Mesendoderm (in vitro differentiated cells): ENCODE measurements around the gene MYOCOS.

Experiments used
- DNase-seq: peaks from one replicate; pipeline ENCODE4 v3.0.0; 2013
- H2AK5ac ChIP-seq: 2 replicates; pipeline ENCODE4 v1.6.1; 2013; ENCODE audit warnings: low read length, inconsistent platforms
- H2BK120ac ChIP-seq: 2 replicates; pipeline ENCODE4 v1.6.1; 2013; ENCODE audit warnings: low read depth, mild to moderate bottlenecking, low read length, moderate library complexity, mixed read lengths
- H2BK15ac ChIP-seq: replicated peaks from 2 replicates; pipeline ENCODE4 v1.6.1; 2013; ENCODE audit warnings: low read depth, mild to moderate bottlenecking, moderate library complexity
- H2BK5ac ChIP-seq: 2 replicates; pipeline ENCODE4 v1.6.1; 2013; ENCODE audit warnings: low read length, inconsistent platforms
- H3K18ac ChIP-seq: 2 replicates; pipeline ENCODE4 v1.6.1; 2013; ENCODE audit warnings: mild to moderate bottlenecking, low read length, mixed read lengths
- H3K23ac ChIP-seq: one replicate; pipeline ENCODE4 v1.6.1; 2013; ENCODE audit warnings: low read length
- H3K27ac ChIP-seq: 2 replicates; pipeline ENCODE4 v1.5.1; 2013; ENCODE audit warnings: low read depth, mild to moderate bottlenecking, inconsistent platforms, low read length, moderate library complexity
- H3K27me3 ChIP-seq: 2 replicates; pipeline ENCODE4 v1.6.1; 2013; ENCODE audit warnings: low read length, control low read depth, mild to moderate bottlenecking, inconsistent platforms; ENCODE audit not compliant: insufficient read depth, poor library complexity
- H3K36me3 ChIP-seq: 2 replicates; pipeline ENCODE4 v1.6.1; 2013; ENCODE audit warnings: low read length, inconsistent platforms; ENCODE audit not compliant: control insufficient read depth, insufficient read depth
- H3K4ac ChIP-seq: one replicate; pipeline ENCODE4 v1.6.1; 2013; ENCODE audit warnings: low read depth, mild to moderate bottlenecking, low read length, moderate library complexity
- H3K4me1 ChIP-seq: 2 replicates; pipeline ENCODE4 v1.6.1; 2013; ENCODE audit warnings: low read depth, low read length, inconsistent platforms; ENCODE audit not compliant: control insufficient read depth
- H3K4me2 ChIP-seq: 2 replicates; pipeline ENCODE4 v1.6.1; 2013; ENCODE audit warnings: low read length
- H3K4me3 ChIP-seq: 2 replicates; pipeline ENCODE4 v1.5.1; 2013; ENCODE audit warnings: mild to moderate bottlenecking, low read length
- H3K56ac ChIP-seq: one replicate; pipeline ENCODE4 v1.6.1; 2013; ENCODE audit warnings: low read length
- H3K79me1 ChIP-seq: 2 replicates; pipeline ENCODE4 v1.6.1; 2013; ENCODE audit warnings: low read length, inconsistent platforms
- H3K79me2 ChIP-seq: 2 replicates; pipeline ENCODE4 v1.6.1; 2013; ENCODE audit warnings: mild to moderate bottlenecking, low read length; ENCODE audit not compliant: control insufficient read depth, insufficient read depth
- H3K9ac ChIP-seq: 2 replicates; pipeline ENCODE4 v1.6.1; 2013; ENCODE audit warnings: low read length, inconsistent platforms
- H4K5ac ChIP-seq: one replicate; pipeline ENCODE4 v1.6.1; 2013; ENCODE audit warnings: low read length
- H4K8ac ChIP-seq: one replicate; pipeline ENCODE4 v1.6.1; 2013; ENCODE audit warnings: low read depth, mild to moderate bottlenecking, control low read depth, low read length, moderate library complexity
- WGBS: extraction: QIAGEN DNeasy Blood & Tissue Kit; methylation state at CpG from one replicate; pipeline ENCODE4 v1.1.7; 2013; ENCODE audit warnings: low lambda C conversion rate, missing lambda C conversion rate; ENCODE audit not compliant: insufficient coverage; ENCODE audit errors: extremely low coverage; 5-methylcytosine and 5-hydroxymethylcytosine counted together

Gene MYOCOS

DNA sequence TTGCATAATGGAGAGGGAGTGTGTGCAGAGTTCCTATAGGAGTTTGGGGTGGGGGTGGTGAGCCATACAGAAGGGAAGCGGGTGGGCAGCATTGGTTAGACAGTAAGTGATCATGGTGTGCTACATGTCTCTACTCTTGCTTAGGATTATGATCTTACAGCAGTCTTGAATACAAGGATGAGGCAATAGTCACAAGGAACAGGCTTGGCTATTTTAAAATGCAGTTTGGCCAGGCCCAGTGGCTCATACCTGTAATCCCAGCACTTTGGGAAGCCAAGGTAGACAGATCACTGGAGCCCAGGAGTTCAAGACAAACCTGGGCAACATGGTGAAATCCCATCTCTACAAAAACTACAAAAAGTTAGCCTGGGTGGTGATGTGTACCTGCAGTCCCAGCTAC is 18.2 kb downstream of the MYOCOS start:
- Histone ChIP-seq H3K4ac (no peak overlapping the region), H3K4me2 (no peak overlapping the region), H2BK5ac (no peak overlapping the region), H2AK5ac (no peak overlapping the region), H3K79me2 (no peaks in the 10 kb centered on the region), H2BK15ac (no peak overlapping the region), H4K8ac (no peak overlapping the region), H2BK120ac (no peak overlapping the region), H3K18ac (no peak overlapping the region), H3K27me3 (no peaks in the 10 kb centered on the region), H3K9ac (no peak overlapping the region), H3K4me1 (no peaks in the 10 kb centered on the region), H3K36me3 (no peaks in the 10 kb centered on the region), H3K56ac (no peak overlapping the region), H3K4me3 (no peak overlapping the region), H3K79me1 (no peaks in the 10 kb centered on the region), H4K5ac (no peak overlapping the region), H3K27ac (no peak overlapping the region), H3K23ac (no peak overlapping the region)
- no peak for DNase-seq
- WGBS, result no CpG with 5 or more reads among the region's 1 CpG

DNA sequence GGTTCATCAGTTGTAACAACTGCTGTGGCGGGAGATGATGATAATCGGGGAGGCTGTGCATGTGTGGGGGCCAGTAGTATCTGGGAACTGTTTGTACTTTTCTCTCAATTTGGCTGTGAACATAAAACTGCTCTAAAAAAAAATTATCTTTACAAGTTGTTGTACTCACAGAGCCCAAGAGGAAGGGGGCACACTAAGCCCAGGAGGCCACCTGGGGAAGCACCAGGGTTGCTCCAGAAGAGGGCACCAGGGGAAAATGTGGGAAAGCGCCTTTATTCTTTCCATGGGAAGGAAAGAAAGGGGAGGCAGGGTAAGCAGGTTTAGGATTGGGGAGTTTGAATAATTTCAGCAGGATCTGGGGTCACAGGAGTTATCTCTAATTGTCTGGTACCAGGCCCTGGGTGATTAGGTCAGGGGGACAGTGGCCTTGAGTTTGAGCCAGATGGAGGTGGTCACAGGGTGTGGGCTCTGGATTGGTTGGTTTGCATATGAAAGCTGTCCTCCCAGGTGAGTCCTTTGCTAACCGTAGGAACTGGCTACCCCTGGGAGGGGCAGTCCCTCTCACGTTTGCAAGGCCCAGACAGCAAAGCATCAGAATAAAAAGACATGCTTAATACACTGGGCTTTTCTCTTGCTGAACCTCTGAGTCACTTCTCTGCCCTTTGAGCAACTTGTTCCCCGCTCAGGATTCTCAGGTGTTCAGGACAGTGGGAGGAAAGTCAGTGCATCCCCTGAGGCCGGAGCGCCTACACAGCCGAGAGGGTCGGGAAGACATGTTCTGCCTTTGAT is 19.2 kb downstream of the MYOCOS start:
- H3K4me1 ChIP-seq, result no peaks in the 10 kb centered on the region
- no peaks in the 10 kb centered on the region for H3K79me1 ChIP-seq
- WGBS, result no CpG with 5 or more reads among the region's 10 CpGs
- H2BK5ac ChIP-seq, result no peak overlapping the region
- H3K4me3 ChIP-seq, result no peak overlapping the region
- H3K23ac ChIP-seq, result no peak overlapping the region
- no peak overlapping the region for H2BK120ac ChIP-seq
- no peak overlapping the region for H3K27ac ChIP-seq
- H3K56ac ChIP-seq, result no peak overlapping the region
- H3K4me2 ChIP-seq, result no peak overlapping the region
- H2AK5ac ChIP-seq, result no peak overlapping the region
- no peaks in the 10 kb centered on the region for H3K79me2 ChIP-seq
- H4K8ac ChIP-seq, result no peak overlapping the region
- H2BK15ac ChIP-seq, result no peak overlapping the region
- H3K9ac ChIP-seq, result no peak overlapping the region
- no peak overlapping the region for H3K18ac ChIP-seq
- H4K5ac ChIP-seq, result no peak overlapping the region
- no peaks in the 10 kb centered on the region for H3K36me3 ChIP-seq
- peak; percentile 47 for DNase-seq
- H3K27me3 ChIP-seq, result no peaks in the 10 kb centered on the region
- H3K4ac ChIP-seq, result no peak overlapping the region

DNA sequence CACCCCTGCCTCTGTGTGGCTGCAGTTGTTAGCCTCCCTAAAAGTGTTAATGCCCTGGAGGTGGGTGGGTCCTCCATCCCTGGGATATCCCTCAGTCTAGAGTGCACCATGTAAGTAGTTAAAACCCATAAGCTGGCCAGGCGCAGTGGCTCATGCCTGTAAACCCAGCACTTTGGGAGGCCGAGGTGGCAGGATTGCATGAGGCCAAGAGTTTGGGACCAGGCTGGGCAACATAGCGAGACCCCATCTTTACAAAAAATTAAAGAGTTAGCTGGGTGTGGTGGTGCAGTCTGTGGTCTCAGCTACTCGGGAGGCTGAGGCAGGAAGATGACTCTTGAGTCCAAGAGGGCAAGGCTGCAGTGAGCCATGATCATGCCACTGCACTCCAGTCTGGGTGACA is 20.2 kb downstream of the MYOCOS start:
- WGBS, result no CpG with 5 or more reads among the region's 4 CpGs

DNA sequence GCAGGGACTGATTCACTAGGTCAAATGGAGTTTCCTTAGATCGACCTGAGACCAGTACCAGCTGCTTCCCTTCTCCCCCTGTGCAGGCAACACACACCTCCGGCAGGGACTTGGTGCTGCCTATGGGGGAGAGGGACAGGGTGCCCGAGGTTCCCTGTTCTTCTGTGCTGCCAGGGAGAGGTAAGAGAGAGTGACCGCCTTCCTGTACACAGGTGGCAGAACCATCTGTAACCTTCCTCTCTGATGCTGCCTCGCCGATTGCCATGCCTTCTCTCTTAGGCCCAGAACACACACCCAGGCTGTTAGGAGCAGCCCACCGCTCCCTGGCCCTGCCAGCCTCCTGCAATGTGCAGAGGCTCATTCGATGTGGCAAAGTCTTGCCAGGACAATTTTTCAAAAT is 21.1 kb downstream of the MYOCOS start:
- Histone ChIP-seq H3K18ac (no peak overlapping the region), H2BK120ac (no peak overlapping the region), H3K23ac (no peak overlapping the region), H2AK5ac (no peak overlapping the region), H3K56ac (no peak overlapping the region), H3K79me2 (no peaks in the 10 kb centered on the region), H3K4me3 (no peak overlapping the region), H2BK15ac (no peak overlapping the region), H4K8ac (no peak overlapping the region), H3K27me3 (no peaks in the 10 kb centered on the region), H3K4ac (no peak overlapping the region), H2BK5ac (no peak overlapping the region), H3K36me3 (no peaks in the 10 kb centered on the region), H3K79me1 (no peaks in the 10 kb centered on the region), H3K4me2 (no peak overlapping the region), H3K27ac (no peak overlapping the region), H3K4me1 (no peaks in the 10 kb centered on the region), H3K9ac (no peak overlapping the region), H4K5ac (no peak overlapping the region)
- DNase-seq, result no peak
- no CpG with 5 or more reads among the region's 8 CpGs for WGBS

More for the DNA sequence above, 20.2 kb downstream of the MYOCOS start:
- H3K4me1 ChIP-seq, result no peaks in the 10 kb centered on the region
- no peak for DNase-seq
- no peak overlapping the region for H3K4me2 ChIP-seq
- H3K27ac ChIP-seq, result no peak overlapping the region
- H3K9ac ChIP-seq, result no peak overlapping the region
- no peak overlapping the region for H3K56ac ChIP-seq
- no peaks in the 10 kb centered on the region for H3K27me3 ChIP-seq
- H4K5ac ChIP-seq, result no peak overlapping the region
- H4K8ac ChIP-seq, result no peak overlapping the region
- no peaks in the 10 kb centered on the region for H3K79me2 ChIP-seq
- no peak overlapping the region for H2BK15ac ChIP-seq
- H3K79me1 ChIP-seq, result no peaks in the 10 kb centered on the region
- H2AK5ac ChIP-seq, result no peak overlapping the region
- no peaks in the 10 kb centered on the region for H3K36me3 ChIP-seq
- H3K18ac ChIP-seq, result no peak overlapping the region
- H3K4me3 ChIP-seq, result no peak overlapping the region
- no peak overlapping the region for H3K4ac ChIP-seq
- H3K23ac ChIP-seq, result no peak overlapping the region
- no peak overlapping the region for H2BK120ac ChIP-seq
- H2BK5ac ChIP-seq, result no peak overlapping the region

- H3K4me2 ChIP-seq, result no peak overlapping the region
- H3K4me1 ChIP-seq, result no peaks in the 10 kb centered on the region
- no peak overlapping the region for H4K5ac ChIP-seq
- peak overlapping the region; percentile 61 for H3K56ac ChIP-seq
- H4K8ac ChIP-seq, result no peak overlapping the region
- H3K4ac ChIP-seq, result no peak overlapping the region
- H2BK5ac ChIP-seq, result no peak overlapping the region
- no peaks in the 10 kb centered on the region for H3K79me2 ChIP-seq
- no peaks in the 10 kb centered on the region for H3K27me3 ChIP-seq
- H3K18ac ChIP-seq, result no peak overlapping the region
- no peak overlapping the region for H3K23ac ChIP-seq
- H2BK15ac ChIP-seq, result no peak overlapping the region
- no peak overlapping the region for H3K27ac ChIP-seq
- peak; percentile 96 for DNase-seq
- H3K4me3 ChIP-seq, result no peak overlapping the region
- WGBS, result no CpG with 5 or more reads among the region's 15 CpGs
- peak overlapping the region; percentile 29 for H3K9ac ChIP-seq
- no peak overlapping the region for H2AK5ac ChIP-seq
- no peak overlapping the region for H2BK120ac ChIP-seq
- H3K79me1 ChIP-seq, result no peaks in the 10 kb centered on the region
- no peaks in the 10 kb centered on the region for H3K36me3 ChIP-seq
Observed at GRCh38 chr1:171644805-171645483, 22.9 kb downstream of the MYOCOS start.
